ENCODE measurements around the gene PTPRN2.

DNA sequence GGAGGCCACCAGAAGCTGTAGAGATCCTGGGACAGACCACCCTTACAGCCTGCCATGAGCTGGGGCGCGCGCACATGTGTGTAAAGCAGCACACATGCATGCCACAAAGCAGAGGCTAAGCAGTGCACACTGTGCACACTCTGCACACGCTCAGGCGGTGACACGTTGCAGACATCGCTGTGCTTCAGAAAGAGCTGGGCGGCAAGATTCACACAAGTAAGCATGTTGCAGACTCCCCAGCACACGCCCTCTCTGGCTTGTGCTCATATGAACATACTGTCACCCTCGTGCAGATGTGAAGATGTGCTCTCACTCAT lies 772.0 kb downstream of the PTPRN2 start:
- TF ChIP-seq, protein P1, sequence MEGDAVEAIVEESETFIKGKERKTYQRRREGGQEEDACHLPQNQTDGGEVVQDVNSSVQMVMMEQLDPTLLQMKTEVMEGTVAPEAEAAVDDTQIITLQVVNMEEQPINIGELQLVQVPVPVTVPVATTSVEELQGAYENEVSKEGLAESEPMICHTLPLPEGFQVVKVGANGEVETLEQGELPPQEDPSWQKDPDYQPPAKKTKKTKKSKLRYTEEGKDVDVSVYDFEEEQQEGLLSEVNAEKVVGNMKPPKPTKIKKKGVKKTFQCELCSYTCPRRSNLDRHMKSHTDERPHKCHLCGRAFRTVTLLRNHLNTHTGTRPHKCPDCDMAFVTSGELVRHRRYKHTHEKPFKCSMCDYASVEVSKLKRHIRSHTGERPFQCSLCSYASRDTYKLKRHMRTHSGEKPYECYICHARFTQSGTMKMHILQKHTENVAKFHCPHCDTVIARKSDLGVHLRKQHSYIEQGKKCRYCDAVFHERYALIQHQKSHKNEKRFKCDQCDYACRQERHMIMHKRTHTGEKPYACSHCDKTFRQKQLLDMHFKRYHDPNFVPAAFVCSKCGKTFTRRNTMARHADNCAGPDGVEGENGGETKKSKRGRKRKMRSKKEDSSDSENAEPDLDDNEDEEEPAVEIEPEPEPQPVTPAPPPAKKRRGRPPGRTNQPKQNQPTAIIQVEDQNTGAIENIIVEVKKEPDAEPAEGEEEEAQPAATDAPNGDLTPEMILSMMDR (IDR thresholded peaks at IDR 0.05) = no peak
- TF ChIP-seq POLR2A (IDR thresholded peaks at IDR 0.05) = no peak
- TF ChIP-seq POLR2AphosphoS5 (IDR thresholded peaks at IDR 0.05) = no peak
- TF ChIP-seq EP300 (IDR thresholded peaks at IDR 0.05) = no peak

All from sigmoid colon (tissue), 4 donors.